GM20431 (cell line): ENCODE measurements around the gene TULP4.

Experiments
- in situ Hi-C: fragments of 300-500 bp; cut with MseI, MboI; formaldehyde crosslinking; loops from one replicate; pipeline ENCODE4 v1.15.0; 2020; ENCODE audit warnings: low sequenced_read_pairs; ENCODE audit not compliant: unreplicated experiment

Gene TULP4

GRCh38 chr6:158481690-158482473, 169.6 kb downstream of the TULP4 start:
- in situ Hi-C loops: no loop called here

DNA sequence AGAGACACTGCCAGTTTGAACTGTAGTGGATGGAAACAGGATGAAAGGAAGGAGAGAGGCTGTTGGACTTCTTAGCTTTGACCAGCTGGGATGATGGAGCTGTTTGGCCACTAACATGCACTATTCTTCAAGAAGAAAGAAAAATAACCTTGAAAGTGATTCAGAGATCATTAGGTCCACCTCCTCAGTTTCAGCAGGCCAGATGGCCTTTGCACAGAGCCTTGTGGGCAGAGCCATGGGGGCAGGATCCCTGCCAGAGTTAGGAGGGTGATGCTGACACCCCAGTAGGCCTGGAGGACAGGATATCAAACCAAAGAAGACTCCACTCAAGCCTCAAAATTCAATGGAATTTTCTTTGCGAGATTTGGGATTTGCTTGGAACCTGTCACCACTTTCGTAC, 173.2 kb downstream of the TULP4 start:
- in situ Hi-C loops: no loop called here

DNA sequence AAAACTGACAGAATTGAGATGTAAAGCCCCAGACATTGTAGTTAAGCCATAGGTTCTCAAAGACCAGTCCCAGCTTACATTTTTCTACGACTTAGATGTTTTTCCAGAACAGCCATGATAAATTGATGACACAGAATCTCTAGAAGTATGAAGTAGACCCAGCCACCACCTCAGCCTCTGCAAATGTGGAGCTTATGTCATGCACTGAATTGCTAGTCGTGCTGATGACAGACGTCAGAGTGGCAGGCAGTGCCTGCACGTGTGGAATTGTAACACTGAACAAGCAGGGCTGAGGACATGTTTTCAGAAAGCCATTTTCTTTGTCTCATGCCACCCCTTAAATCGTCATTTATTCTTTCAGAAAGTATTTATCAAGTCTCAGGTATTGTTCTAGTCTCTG, 175.2 kb downstream of the TULP4 start:
- in situ Hi-C loops: no loop called here

- in situ Hi-C loops: no loop called here
Observed at GRCh38 chr6:158488065-158488464, 175.8 kb downstream of the TULP4 start.

GRCh38 chr6:158489441-158489840, 177.2 kb downstream of the TULP4 start:
- in situ Hi-C loops: no loop called here

DNA sequence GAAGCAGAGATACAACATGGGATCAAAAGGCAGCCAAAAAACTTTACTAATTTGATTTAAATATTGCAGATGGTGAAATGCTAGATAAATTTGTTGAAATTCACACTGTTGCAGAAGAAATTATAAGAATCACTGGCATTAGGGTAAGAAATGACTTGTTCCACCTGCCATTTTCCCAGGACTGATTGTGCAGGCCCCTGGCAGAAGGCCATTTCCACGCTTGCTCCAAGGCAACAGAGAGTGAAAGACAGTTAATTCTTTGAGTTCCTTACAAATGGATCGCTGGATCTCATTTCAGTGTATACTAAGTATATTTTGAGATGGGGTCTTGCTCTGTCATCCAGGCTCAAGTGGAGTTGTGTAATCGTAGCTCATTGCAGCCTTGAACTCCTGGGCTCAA, 180.6 kb downstream of the TULP4 start:
- in situ Hi-C loops: no loop called here

GRCh38 chr6:158496700-158497099, 184.4 kb downstream of the TULP4 start:
- in situ Hi-C loops: no loop called here

GRCh38 chr6:158497620-158498019, 185.4 kb downstream of the TULP4 start:
- in situ Hi-C loops: no loop called here

- in situ Hi-C loops: no loop called here
Observed at GRCh38 chr6:158498362-158498761, 186.1 kb downstream of the TULP4 start.

- in situ Hi-C loops: no loop called here
Observed at GRCh38 chr6:158499601-158500000, 187.3 kb downstream of the TULP4 start.

DNA sequence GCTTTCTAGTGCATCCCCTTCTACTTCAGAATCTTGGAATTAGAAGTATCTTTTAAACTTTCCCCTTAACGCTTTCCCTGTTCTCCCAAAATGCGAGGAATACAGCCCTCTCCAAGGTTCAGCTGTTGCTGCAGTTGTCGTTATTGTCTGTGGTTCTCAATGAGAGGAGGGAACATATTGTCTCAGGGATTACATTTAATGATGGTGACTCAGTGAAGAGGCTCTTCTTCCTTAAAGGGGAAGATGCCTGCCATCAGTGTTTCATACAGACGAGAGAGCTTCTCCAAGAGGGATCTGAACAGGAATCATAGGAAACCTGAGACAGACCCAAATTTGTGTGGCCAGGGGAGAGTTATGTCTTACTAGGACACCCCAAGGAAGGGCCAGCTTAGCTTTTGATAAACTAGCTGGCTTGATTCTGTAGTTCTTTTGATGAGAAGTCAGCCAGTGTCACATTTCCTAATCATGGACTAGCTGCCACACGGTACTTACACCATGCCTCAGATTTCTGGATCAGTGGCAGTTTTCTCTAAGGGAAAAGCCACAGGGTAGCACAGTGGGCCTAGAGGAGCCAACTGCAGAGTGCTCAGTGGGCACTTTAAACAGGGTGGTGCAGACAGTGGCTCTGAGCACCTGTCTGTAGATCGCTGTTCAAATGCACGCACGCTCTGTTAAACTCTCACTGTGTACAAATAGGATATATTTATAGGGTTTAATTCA, 187.9 kb downstream of the TULP4 start:
- in situ Hi-C loops: no loop called here

GRCh38 chr6:158501360-158502262, 189.3 kb downstream of the TULP4 start:
- in situ Hi-C loops: no loop called here

GRCh38 chr6:158502263-158502950, 190.1 kb downstream of the TULP4 start:
- in situ Hi-C loops: no loop called here

GRCh38 chr6:158503222-158503621, 191.0 kb downstream of the TULP4 start:
- in situ Hi-C loops: no loop called here

DNA sequence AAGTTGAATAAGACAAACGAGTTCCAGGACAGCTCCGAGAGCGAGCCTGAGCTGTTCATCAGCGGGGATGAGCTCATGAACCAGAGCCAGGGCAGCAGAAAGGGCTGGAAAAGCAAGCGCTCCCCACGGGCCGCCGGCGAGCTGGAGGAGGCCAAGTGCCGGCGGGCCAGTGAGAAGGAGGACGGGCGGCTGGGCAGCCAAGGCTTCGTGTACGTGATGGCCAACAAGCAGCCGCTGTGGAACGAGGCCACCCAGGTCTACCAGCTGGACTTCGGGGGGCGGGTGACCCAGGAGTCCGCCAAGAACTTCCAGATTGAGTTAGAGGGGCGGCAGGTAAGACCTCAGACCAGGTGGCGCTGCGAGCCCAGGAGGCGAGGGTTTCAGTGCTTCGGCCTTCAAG, 191.6 kb downstream of the TULP4 start:
- in situ Hi-C loops: no loop called here

DNA sequence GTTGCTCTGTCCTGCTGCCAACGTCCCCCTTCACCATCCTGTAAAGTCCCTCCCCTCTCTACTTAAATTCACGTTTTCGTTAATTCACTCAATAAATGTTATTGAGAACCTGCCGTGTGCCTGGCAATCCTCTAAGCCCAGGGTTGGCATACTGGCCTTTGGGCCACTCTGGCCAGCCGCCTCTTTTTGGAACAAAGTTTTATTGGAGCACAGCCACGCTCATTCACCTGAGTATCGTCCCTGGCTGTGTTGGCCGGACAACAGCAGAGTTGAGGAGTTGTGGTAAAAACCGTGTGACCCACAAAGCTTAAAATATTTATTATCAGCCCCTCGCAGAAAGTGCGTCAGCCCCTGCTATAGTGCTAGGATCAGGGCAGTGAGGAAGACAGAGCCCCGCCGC, 192.9 kb downstream of the TULP4 start:
- in situ Hi-C loops: no loop called here

DNA sequence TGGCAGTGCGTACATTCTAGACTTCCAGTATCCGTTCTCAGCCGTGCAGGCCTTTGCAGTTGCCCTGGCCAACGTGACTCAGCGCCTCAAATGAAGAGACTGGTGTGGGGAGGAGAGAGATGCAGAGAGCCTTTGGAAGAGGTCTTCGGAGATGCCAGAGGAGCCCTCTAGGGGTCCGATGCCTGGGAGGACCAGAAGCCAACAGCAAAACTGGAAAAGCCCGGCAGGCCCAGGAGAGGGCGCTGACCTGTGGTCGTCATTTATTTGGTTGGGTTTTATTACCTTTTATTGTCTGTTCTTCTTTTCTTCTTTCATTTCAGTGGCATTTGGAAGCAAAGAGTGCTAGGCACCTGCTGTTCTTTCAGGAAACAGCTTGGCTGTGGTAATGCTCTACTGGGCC, 194.3 kb downstream of the TULP4 start:
- in situ Hi-C loops: no loop called here

GRCh38 chr6:158507174-158507573, 194.9 kb downstream of the TULP4 start:
- in situ Hi-C loops: no loop called here

- in situ Hi-C loops: no loop called here
Observed at GRCh38 chr6:158508450-158508849, 196.2 kb downstream of the TULP4 start.

- in situ Hi-C loops: no loop called here
Observed at GRCh38 chr6:158509465-158509864, 197.2 kb downstream of the TULP4 start.
